ENCODE measurements around the gene KLK8.

GRCh38 chr19:51002089-51002532 is 707 bp upstream of the KLK8 start:
- TF ChIP-seq CTCF (conservative IDR thresholded peaks at IDR 0.05; ENCODE audit: low read depth in 2 of 2): no peak
- no peak for TF ChIP-seq EZH2phosphoT487 (IDR thresholded peaks at IDR 0.05; ENCODE audit: unreplicated experiment)
- TF ChIP-seq JUNB (IDR thresholded peaks at IDR 0.05; ENCODE audit: unreplicated experiment): no peak
- no peak for TF ChIP-seq CREB1 (CRISPR knock-in tag; IDR thresholded peaks at IDR 0.05; ENCODE audit: low read depth)
- TF ChIP-seq POLR2AphosphoS5 (IDR thresholded peaks at IDR 0.05; ENCODE audit: low read depth): no peak
- TF ChIP-seq EZH2 (IDR thresholded peaks at IDR 0.05; ENCODE audit: low read depth, unreplicated experiment): no peak
- no peak for TF ChIP-seq REST (IDR thresholded peaks at IDR 0.05; ENCODE audit: unreplicated experiment)
- TF ChIP-seq ETS1 (IDR thresholded peaks at IDR 0.05): no peak
- TF ChIP-seq ZNF462 (CRISPR knock-in tag; IDR thresholded peaks at IDR 0.05): no peak
- no peak for TF ChIP-seq NANOG (IDR thresholded peaks at IDR 0.05; ENCODE audit: borderline replicate concordance)
- no peak for TF ChIP-seq ZNF331 (CRISPR knock-in tag; IDR thresholded peaks at IDR 0.05; ENCODE audit: low read depth)
- no peak for TF ChIP-seq STAT1 (IDR thresholded peaks at IDR 0.05; ENCODE audit: unreplicated experiment)
- TF ChIP-seq ZNF114 (CRISPR knock-in tag; IDR thresholded peaks at IDR 0.05): no peak

All from GM23338 (cell line).